HEK293 (cell line): ENCODE results near the gene E2F1.

ENCODE experiments used
- GFI1B ChIP-seq: fragments of 450-650 bp; formaldehyde crosslinking; IDR thresholded peaks from 2 replicates; pipeline ENCODE4 v1.5.1; 2016; ENCODE audit warnings: missing biosample characterization, missing genetic modification characterization
- HOXD13 ChIP-seq: sonication (generic); formaldehyde crosslinking; IDR thresholded peaks from 2 replicates; pipeline ENCODE4 v1.8.0; 2022; ENCODE audit warnings: missing genetic modification reagents, borderline replicate concordance
- ZBTB1 ChIP-seq: fragments of 450-650 bp; formaldehyde crosslinking; IDR thresholded peaks from 2 replicates; pipeline ENCODE4 v1.5.1; 2016; ENCODE audit warnings: missing biosample characterization, missing genetic modification characterization
- ZNF175 ChIP-seq: fragments of 450-650 bp; formaldehyde crosslinking; IDR thresholded peaks from 2 replicates; pipeline ENCODE4 v1.5.1; 2016; ENCODE audit warnings: missing biosample characterization, missing genetic modification characterization
- ZNF2 ChIP-seq: fragments of 450-650 bp; formaldehyde crosslinking; IDR thresholded peaks from 2 replicates; pipeline ENCODE4 v1.5.1; 2016; ENCODE audit warnings: missing biosample characterization, missing genetic modification characterization
- ZNF202 ChIP-seq: fragments of 450-650 bp; formaldehyde crosslinking; IDR thresholded peaks from 2 replicates; pipeline ENCODE4 v1.5.1; 2016; ENCODE audit warnings: missing biosample characterization, missing genetic modification characterization, borderline replicate concordance
- ZNF24 ChIP-seq: fragments of 450-650 bp; formaldehyde crosslinking; IDR thresholded peaks from 2 replicates; pipeline ENCODE4 v1.5.1; 2016; ENCODE audit warnings: missing biosample characterization, missing genetic modification characterization
- ZNF324 ChIP-seq: fragments of 450-650 bp; formaldehyde crosslinking; IDR thresholded peaks from 2 replicates; pipeline ENCODE4 v1.5.1; 2016; ENCODE audit warnings: missing biosample characterization, missing genetic modification characterization
- ZNF335 ChIP-seq: fragments of 450-650 bp; formaldehyde crosslinking; conservative IDR thresholded peaks from 2 replicates; pipeline ENCODE4 v1.5.1; 2016; ENCODE audit warnings: missing biosample characterization, missing genetic modification characterization
- ZNF48 ChIP-seq: fragments of 450-650 bp; formaldehyde crosslinking; IDR thresholded peaks from 2 replicates; pipeline ENCODE4 v1.5.1; 2016; ENCODE audit warnings: missing biosample characterization, missing genetic modification characterization
- ZNF555 ChIP-seq: fragments of 450-650 bp; formaldehyde crosslinking; conservative IDR thresholded peaks from 2 replicates; pipeline ENCODE4 v1.5.1; 2017; ENCODE audit warnings: missing biosample characterization, mild to moderate bottlenecking, missing genetic modification characterization, inconsistent platforms
- ZNF629 ChIP-seq: fragments of 450-650 bp; formaldehyde crosslinking; IDR thresholded peaks from 2 replicates; pipeline ENCODE4 v1.5.1; 2017; ENCODE audit warnings: missing biosample characterization, missing genetic modification characterization
- TF ChIP-seq, protein P1 (sequence below): fragments of 450-650 bp; formaldehyde crosslinking; conservative IDR thresholded peaks from 2 replicates; pipeline ENCODE4 v1.5.1; 2016; ENCODE audit warnings: low read depth, missing biosample characterization, missing genetic modification characterization
- TF ChIP-seq, protein P2 (sequence below): fragments of 450-650 bp; formaldehyde crosslinking; IDR thresholded peaks from 2 replicates; pipeline ENCODE4 v1.5.1; 2017; ENCODE audit warnings: missing biosample characterization, missing genetic modification characterization
- TF ChIP-seq, protein P3 (sequence below): fragments of 450-650 bp; formaldehyde crosslinking; IDR thresholded peaks from 2 replicates; pipeline ENCODE4 v1.5.1; 2017; ENCODE audit warnings: missing biosample characterization, missing genetic modification characterization
- TF ChIP-seq, protein P4 (sequence below): fragments of 450-650 bp; formaldehyde crosslinking; IDR thresholded peaks from 2 replicates; pipeline ENCODE4 v1.5.1; 2016; ENCODE audit warnings: missing biosample characterization, missing genetic modification characterization
- TF ChIP-seq, protein P5 (sequence below): fragments of 450-650 bp; formaldehyde crosslinking; IDR thresholded peaks from 2 replicates; pipeline ENCODE4 v1.5.1; 2016; ENCODE audit warnings: missing biosample characterization, missing genetic modification characterization
- TF ChIP-seq, protein P6 (sequence below): fragments of 450-650 bp; formaldehyde crosslinking; IDR thresholded peaks from 2 replicates; pipeline ENCODE4 v1.5.1; 2016; ENCODE audit warnings: missing biosample characterization, missing genetic modification characterization, borderline replicate concordance
- TF ChIP-seq, protein P7 (sequence below): IDR thresholded peaks from 2 replicates; pipeline ENCODE4 v1.6.1; 2011; ENCODE audit warnings: mild to moderate bottlenecking, low read depth, low read length, borderline replicate concordance
- TF ChIP-seq, protein P8 (sequence below): fragments of 450-650 bp; formaldehyde crosslinking; IDR thresholded peaks from 2 replicates; pipeline ENCODE4 v1.5.1; 2017; ENCODE audit warnings: missing biosample characterization, missing genetic modification characterization

Gene E2F1

DNA sequence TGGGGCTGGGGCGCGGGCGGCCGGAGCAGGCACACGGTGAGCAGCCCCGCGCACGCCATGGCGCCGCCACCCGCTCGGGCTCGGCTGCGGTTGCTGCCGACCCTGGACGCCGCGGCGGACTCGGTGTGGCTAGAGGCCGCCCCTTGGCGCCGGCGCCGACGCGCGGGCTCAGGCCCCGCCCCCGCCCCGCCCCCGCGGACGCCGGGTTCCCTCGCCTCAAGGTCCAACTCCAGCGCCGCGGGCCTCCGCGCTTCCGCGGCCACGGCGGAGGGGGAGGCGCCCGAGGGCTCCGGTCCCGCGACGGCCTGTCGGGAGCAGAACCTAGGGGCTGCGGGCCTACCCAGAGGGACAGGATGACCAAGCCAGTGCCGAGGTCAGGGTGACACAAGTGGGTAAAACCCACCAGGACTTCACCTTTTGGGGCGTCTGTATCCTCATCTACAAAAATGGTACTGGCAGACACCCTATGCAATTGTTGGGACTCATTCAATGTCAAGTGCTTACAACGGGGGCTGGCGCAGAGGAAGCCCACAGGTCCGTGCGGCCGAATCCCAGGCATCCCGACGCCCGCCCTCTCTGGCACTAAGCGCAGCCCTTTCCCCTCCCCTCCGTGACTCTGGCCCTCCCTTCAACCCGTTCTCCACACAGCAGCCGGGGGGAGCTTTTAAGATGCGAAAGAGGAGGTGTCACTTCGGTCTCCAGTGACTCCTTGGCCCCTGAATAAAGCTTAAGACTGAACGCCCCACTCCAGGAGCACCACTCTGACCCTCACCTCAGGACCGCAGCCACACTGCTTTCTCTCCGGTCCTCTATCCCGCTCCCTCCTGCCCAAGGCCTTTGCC is 11.7 kb downstream of the E2F1 start, which contains the start of gene NECAB3 (continued):
- TF ChIP-seq, protein P1, sequence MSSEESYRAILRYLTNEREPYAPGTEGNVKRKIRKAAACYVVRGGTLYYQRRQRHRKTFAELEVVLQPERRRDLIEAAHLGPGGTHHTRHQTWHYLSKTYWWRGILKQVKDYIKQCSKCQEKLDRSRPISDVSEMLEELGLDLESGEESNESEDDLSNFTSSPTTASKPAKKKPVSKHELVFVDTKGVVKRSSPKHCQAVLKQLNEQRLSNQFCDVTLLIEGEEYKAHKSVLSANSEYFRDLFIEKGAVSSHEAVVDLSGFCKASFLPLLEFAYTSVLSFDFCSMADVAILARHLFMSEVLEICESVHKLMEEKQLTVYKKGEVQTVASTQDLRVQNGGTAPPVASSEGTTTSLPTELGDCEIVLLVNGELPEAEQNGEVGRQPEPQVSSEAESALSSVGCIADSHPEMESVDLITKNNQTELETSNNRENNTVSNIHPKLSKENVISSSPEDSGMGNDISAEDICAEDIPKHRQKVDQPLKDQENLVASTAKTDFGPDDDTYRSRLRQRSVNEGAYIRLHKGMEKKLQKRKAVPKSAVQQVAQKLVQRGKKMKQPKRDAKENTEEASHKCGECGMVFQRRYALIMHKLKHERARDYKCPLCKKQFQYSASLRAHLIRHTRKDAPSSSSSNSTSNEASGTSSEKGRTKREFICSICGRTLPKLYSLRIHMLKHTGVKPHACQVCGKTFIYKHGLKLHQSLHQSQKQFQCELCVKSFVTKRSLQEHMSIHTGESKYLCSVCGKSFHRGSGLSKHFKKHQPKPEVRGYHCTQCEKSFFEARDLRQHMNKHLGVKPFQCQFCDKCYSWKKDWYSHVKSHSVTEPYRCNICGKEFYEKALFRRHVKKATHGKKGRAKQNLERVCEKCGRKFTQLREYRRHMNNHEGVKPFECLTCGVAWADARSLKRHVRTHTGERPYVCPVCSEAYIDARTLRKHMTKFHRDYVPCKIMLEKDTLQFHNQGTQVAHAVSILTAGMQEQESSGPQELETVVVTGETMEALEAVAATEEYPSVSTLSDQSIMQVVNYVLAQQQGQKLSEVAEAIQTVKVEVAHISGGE (tag by site-specific recombination): no peak
- TF ChIP-seq, protein P2, sequence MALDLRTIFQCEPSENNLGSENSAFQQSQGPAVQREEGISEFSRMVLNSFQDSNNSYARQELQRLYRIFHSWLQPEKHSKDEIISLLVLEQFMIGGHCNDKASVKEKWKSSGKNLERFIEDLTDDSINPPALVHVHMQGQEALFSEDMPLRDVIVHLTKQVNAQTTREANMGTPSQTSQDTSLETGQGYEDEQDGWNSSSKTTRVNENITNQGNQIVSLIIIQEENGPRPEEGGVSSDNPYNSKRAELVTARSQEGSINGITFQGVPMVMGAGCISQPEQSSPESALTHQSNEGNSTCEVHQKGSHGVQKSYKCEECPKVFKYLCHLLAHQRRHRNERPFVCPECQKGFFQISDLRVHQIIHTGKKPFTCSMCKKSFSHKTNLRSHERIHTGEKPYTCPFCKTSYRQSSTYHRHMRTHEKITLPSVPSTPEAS (tag by site-specific recombination): no peak
- TF ChIP-seq ZNF324: no peak
- peak; percentile 97 for TF ChIP-seq ZNF335 (tag by site-specific recombination)
- TF ChIP-seq ZNF555 (tag by site-specific recombination): no peak
- TF ChIP-seq HOXD13: no peak
- TF ChIP-seq, protein P3, sequence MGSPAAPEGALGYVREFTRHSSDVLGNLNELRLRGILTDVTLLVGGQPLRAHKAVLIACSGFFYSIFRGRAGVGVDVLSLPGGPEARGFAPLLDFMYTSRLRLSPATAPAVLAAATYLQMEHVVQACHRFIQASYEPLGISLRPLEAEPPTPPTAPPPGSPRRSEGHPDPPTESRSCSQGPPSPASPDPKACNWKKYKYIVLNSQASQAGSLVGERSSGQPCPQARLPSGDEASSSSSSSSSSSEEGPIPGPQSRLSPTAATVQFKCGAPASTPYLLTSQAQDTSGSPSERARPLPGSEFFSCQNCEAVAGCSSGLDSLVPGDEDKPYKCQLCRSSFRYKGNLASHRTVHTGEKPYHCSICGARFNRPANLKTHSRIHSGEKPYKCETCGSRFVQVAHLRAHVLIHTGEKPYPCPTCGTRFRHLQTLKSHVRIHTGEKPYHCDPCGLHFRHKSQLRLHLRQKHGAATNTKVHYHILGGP (tag by site-specific recombination): no peak
- TF ChIP-seq ZNF629 (tag by site-specific recombination): peak; percentile 24; the same call in 1 of the 2 replicates
- TF ChIP-seq ZNF175 (tag by site-specific recombination): no peak
- 0 out of 2 replicates have a peak, but pooled peaks have one; percentile 62 for TF ChIP-seq ZNF2 (tag by site-specific recombination)
- no peak for TF ChIP-seq GFI1B
- TF ChIP-seq ZNF202 (tag by site-specific recombination): no peak
- TF ChIP-seq, protein P4, sequence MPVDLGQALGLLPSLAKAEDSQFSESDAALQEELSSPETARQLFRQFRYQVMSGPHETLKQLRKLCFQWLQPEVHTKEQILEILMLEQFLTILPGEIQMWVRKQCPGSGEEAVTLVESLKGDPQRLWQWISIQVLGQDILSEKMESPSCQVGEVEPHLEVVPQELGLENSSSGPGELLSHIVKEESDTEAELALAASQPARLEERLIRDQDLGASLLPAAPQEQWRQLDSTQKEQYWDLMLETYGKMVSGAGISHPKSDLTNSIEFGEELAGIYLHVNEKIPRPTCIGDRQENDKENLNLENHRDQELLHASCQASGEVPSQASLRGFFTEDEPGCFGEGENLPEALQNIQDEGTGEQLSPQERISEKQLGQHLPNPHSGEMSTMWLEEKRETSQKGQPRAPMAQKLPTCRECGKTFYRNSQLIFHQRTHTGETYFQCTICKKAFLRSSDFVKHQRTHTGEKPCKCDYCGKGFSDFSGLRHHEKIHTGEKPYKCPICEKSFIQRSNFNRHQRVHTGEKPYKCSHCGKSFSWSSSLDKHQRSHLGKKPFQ (tag by site-specific recombination): no peak
- TF ChIP-seq, protein P5, sequence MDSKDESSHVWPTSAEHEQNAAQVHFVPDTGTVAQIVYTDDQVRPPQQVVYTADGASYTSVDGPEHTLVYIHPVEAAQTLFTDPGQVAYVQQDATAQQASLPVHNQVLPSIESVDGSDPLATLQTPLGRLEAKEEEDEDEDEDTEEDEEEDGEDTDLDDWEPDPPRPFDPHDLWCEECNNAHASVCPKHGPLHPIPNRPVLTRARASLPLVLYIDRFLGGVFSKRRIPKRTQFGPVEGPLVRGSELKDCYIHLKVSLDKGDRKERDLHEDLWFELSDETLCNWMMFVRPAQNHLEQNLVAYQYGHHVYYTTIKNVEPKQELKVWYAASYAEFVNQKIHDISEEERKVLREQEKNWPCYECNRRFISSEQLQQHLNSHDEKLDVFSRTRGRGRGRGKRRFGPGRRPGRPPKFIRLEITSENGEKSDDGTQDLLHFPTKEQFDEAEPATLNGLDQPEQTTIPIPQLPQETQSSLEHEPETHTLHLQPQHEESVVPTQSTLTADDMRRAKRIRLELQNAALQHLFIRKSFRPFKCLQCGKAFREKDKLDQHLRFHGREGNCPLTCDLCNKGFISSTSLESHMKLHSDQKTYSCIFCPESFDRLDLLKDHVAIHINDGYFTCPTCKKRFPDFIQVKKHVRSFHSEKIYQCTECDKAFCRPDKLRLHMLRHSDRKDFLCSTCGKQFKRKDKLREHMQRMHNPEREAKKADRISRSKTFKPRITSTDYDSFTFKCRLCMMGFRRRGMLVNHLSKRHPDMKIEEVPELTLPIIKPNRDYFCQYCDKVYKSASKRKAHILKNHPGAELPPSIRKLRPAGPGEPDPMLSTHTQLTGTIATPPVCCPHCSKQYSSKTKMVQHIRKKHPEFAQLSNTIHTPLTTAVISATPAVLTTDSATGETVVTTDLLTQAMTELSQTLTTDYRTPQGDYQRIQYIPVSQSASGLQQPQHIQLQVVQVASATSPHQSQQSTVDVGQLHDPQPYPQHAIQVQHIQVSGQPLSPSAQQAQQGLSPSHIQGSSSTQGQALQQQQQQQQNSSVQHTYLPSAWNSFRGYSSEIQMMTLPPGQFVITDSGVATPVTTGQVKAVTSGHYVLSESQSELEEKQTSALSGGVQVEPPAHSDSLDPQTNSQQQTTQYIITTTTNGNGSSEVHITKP (tag by site-specific recombination): peak; percentile 89
- TF ChIP-seq ZBTB1 (tag by site-specific recombination): no peak
- TF ChIP-seq, protein P6, sequence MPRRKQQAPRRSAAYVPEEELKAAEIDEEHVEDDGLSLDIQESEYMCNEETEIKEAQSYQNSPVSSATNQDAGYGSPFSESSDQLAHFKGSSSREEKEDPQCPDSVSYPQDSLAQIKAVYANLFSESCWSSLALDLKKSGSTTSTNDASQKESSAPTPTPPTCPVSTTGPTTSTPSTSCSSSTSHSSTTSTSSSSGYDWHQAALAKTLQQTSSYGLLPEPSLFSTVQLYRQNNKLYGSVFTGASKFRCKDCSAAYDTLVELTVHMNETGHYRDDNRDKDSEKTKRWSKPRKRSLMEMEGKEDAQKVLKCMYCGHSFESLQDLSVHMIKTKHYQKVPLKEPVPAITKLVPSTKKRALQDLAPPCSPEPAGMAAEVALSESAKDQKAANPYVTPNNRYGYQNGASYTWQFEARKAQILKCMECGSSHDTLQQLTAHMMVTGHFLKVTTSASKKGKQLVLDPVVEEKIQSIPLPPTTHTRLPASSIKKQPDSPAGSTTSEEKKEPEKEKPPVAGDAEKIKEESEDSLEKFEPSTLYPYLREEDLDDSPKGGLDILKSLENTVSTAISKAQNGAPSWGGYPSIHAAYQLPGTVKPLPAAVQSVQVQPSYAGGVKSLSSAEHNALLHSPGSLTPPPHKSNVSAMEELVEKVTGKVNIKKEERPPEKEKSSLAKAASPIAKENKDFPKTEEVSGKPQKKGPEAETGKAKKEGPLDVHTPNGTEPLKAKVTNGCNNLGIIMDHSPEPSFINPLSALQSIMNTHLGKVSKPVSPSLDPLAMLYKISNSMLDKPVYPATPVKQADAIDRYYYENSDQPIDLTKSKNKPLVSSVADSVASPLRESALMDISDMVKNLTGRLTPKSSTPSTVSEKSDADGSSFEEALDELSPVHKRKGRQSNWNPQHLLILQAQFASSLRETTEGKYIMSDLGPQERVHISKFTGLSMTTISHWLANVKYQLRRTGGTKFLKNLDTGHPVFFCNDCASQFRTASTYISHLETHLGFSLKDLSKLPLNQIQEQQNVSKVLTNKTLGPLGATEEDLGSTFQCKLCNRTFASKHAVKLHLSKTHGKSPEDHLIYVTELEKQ (tag by site-specific recombination): no peak
- TF ChIP-seq ZNF24 (tag by site-specific recombination): no peak
- TF ChIP-seq ZNF48 (tag by site-specific recombination): no peak
- TF ChIP-seq, protein P7, sequence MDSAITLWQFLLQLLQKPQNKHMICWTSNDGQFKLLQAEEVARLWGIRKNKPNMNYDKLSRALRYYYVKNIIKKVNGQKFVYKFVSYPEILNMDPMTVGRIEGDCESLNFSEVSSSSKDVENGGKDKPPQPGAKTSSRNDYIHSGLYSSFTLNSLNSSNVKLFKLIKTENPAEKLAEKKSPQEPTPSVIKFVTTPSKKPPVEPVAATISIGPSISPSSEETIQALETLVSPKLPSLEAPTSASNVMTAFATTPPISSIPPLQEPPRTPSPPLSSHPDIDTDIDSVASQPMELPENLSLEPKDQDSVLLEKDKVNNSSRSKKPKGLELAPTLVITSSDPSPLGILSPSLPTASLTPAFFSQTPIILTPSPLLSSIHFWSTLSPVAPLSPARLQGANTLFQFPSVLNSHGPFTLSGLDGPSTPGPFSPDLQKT: no peak
- TF ChIP-seq, protein P8, sequence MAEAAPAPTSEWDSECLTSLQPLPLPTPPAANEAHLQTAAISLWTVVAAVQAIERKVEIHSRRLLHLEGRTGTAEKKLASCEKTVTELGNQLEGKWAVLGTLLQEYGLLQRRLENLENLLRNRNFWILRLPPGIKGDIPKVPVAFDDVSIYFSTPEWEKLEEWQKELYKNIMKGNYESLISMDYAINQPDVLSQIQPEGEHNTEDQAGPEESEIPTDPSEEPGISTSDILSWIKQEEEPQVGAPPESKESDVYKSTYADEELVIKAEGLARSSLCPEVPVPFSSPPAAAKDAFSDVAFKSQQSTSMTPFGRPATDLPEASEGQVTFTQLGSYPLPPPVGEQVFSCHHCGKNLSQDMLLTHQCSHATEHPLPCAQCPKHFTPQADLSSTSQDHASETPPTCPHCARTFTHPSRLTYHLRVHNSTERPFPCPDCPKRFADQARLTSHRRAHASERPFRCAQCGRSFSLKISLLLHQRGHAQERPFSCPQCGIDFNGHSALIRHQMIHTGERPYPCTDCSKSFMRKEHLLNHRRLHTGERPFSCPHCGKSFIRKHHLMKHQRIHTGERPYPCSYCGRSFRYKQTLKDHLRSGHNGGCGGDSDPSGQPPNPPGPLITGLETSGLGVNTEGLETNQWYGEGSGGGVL (tag by site-specific recombination): peak; percentile 7; the same call in 1 of the 2 replicates
